Measurements from ENCODE around the gene ZNF774.

DNA sequence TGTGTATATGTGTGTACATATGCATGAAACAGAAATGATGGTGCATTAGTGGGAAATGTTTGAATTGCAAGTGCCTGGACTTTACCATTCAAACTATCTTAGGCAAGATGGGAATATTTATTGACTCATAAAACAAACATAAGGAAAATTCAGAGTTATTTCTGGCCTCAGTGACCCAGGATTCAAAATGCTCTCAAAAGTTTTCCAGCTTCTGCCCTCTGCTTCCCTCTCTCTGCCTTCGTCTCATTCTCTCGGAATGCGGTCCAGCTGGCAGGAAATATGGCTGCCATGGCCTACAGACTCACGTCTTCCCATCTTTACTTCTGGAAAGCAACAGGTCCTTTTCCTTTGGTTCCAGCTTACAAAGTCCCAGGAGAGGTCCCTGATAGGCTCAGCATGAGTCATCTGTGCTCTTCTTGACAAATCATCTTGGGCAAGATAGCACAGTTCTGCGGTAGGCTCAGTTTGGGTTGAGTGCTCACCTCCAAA, 8.7 kb upstream of the ZNF774 start:
- TF ChIP-seq CTCF (IDR thresholded peaks at IDR 0.05 in 4 of 5, conservative IDR thresholded peaks at IDR 0.05 in 1 of 5), result no peak
- no peak for TF ChIP-seq POLR2A (IDR thresholded peaks at IDR 0.05)

Measured in gastrocnemius medialis (tissue), 4 donors.